Measurements from ENCODE around the gene ATP2C2. TPM values are rescaled to one million over a fixed set of nuclear protein-coding genes. Genes with fewer than 3 reads are reported as not detected.

Gene ATP2C2
- total RNA-seq, 1 donor from 2014 or later = not detected

GRCh38 chr16:84467256-84467655 is 98.9 kb downstream of the ATP2C2 start:
- no peak for DNase-seq (ENCODE audit: low read depth)

GRCh38 chr16:84467709-84468108 is 99.4 kb downstream of the ATP2C2 start:
- DNase-seq (ENCODE audit: low read depth) = no peak

- no peak for DNase-seq (ENCODE audit: low read depth)
Observed at GRCh38 chr16:84471316-84471715, 103.0 kb downstream of the ATP2C2 start.

- DNase-seq (ENCODE audit: low read depth) = no peak
Observed at GRCh38 chr16:84471966-84472365, 103.6 kb downstream of the ATP2C2 start.

- DNase-seq (ENCODE audit: low read depth) = peak; percentile 4
Observed at GRCh38 chr16:84475643-84476240, 107.4 kb downstream of the ATP2C2 start.

- no peak for DNase-seq (ENCODE audit: low read depth)
Observed at GRCh38 chr16:84476401-84476800, 108.1 kb downstream of the ATP2C2 start.

- DNase-seq (ENCODE audit: low read depth) = no peak
Observed at GRCh38 chr16:84477661-84478060, 109.3 kb downstream of the ATP2C2 start.

GRCh38 chr16:84478172-84478947 is 110.0 kb downstream of the ATP2C2 start:
- peak; percentile 93 for DNase-seq (ENCODE audit: low read depth)

GRCh38 chr16:84479716-84480450 is 111.5 kb downstream of the ATP2C2 start:
- no peak for DNase-seq (ENCODE audit: low read depth)

- DNase-seq (ENCODE audit: low read depth) = no peak
Observed at GRCh38 chr16:84481051-84481735, 112.9 kb downstream of the ATP2C2 start.

GRCh38 chr16:84482001-84482891 is 113.9 kb downstream of the ATP2C2 start:
- DNase-seq (ENCODE audit: low read depth) = no peak

- DNase-seq (ENCODE audit: low read depth) = no peak
Observed at GRCh38 chr16:84482951-84483881, 114.9 kb downstream of the ATP2C2 start.

- DNase-seq (ENCODE audit: low read depth) = no peak
Observed at GRCh38 chr16:84483882-84484565, 115.7 kb downstream of the ATP2C2 start.

- DNase-seq (ENCODE audit: low read depth) = peak; percentile 35
Observed at GRCh38 chr16:84484579-84485254, 116.4 kb downstream of the ATP2C2 start.

GRCh38 chr16:84485255-84486010 is 117.1 kb downstream of the ATP2C2 start:
- no peak for DNase-seq (ENCODE audit: low read depth)

- no peak for DNase-seq (ENCODE audit: low read depth)
Observed at GRCh38 chr16:84486126-84486525, 117.8 kb downstream of the ATP2C2 start.

- no peak for DNase-seq (ENCODE audit: low read depth)
Observed at GRCh38 chr16:84486551-84487235, 118.4 kb downstream of the ATP2C2 start.

Data from renal cortical epithelial cell (primary cell).